A549 (cell line): ENCODE measurements around the gene ZYG11B. TPM values are rescaled to one million over a fixed set of nuclear protein-coding genes. Genes with fewer than 3 reads are reported as not detected.
"Not testable (repeated sequence)": the region's sequence is repeated elsewhere in the genome, so short reads cannot be mapped to it uniquely, and the experiment has no call there.

Source experiments
- ATAC-seq, 2 experiments: fragments of 200-7000 bp in 1 of 2; fragments of >200 bp in 1 of 2; cut with Nextera tagmentation in 1 of 2; cut with Tn5 transposase in 1 of 2; 3 replicates each; pipeline versions ENCODE4 v1.8.0 to v1.9.1; 2018 to 2020; ENCODE audit warnings: mild to moderate bottlenecking in 1 of 2, moderate library complexity in 1 of 2
- CTCF ChIA-PET: fragments of 300-600 bp; sonication (Branson Sonifier 250); formaldehyde crosslinking; extraction: SDS; loops from one replicate; lab custom pipeline; 2021; ENCODE audit warnings: antibody characterized with exemption, inconsistent platforms; lab: Yijun Ruan, JAX
- POLR2A ChIA-PET: fragments of 350-600 bp; formaldehyde crosslinking; extraction: SDS; loops from one replicate; lab custom pipeline; 2021; ENCODE audit warnings: antibody characterized with exemption, inconsistent platforms; lab: Yijun Ruan, JAX
- DNase-seq, 2 experiments: peaks; one replicate each; pipeline versions ENCODE4 v3.0.0 to v3.0.0-alpha.2; 2011 to 2016; ENCODE audit warnings: low read depth in 1 of 2, low spot score in 1 of 2
- FAIRE-seq: peaks from 2 replicates; lab custom pipeline; 2011; peaks lifted over from hg19 to GRCh38; lab: Jason Lieb, UNC
- H3K27ac ChIP-seq, 2 experiments: fragments of >200 bp; sonication (Bioruptor Twin); formaldehyde crosslinking; 3 replicates each; pipeline ENCODE4 v1.5.1; 2016 to 2017
- H3K4me1 ChIP-seq: fragments of >200 bp; sonication (Bioruptor Twin); formaldehyde crosslinking; 3 replicates; pipeline ENCODE4 v1.6.1; 2016
- H3K4me2 ChIP-seq: fragments of >200 bp; sonication (Bioruptor Twin); formaldehyde crosslinking; 3 replicates; pipeline ENCODE4 v1.6.1; 2016
- H3K4me3 ChIP-seq: fragments of >200 bp; sonication (Bioruptor Twin); formaldehyde crosslinking; 3 replicates; pipeline ENCODE4 v1.5.1; 2016
- H3K9me3 ChIP-seq: fragments of >200 bp; sonication (Bioruptor Twin); formaldehyde crosslinking; 3 replicates; pipeline ENCODE4 v1.6.1; 2016
- CBX8 ChIP-seq: fragments of 200-600 bp; sonication (generic); IDR thresholded peaks from 2 replicates; pipeline ENCODE4 v1.6.1; 2016
- CHD2 ChIP-seq: fragments of 150-350 bp; IDR thresholded peaks from 2 replicates; pipeline ENCODE4 v1.6.1; 2014; ENCODE audit warnings: low read length; ENCODE audit not compliant: partially characterized antibody
- CHD4 ChIP-seq: fragments of 200-600 bp; sonication (generic); IDR thresholded peaks from 2 replicates; pipeline ENCODE4 v1.6.1; 2016; ENCODE audit warnings: antibody characterized with exemption, mild to moderate bottlenecking, borderline replicate concordance
- EP300 ChIP-seq, 2 experiments: fragments of >200 bp; sonication (Bioruptor Twin); formaldehyde crosslinking; IDR thresholded peaks; 2 replicates in 1 of 2; 3 replicates in 1 of 2; pipeline ENCODE4 v1.6.1; 2016 to 2017
- FOSL2 ChIP-seq, 2 experiments: fragments of 450-650 bp in 1 of 2; fragments of >200 bp in 1 of 2; sonication (Bioruptor Twin) in 1 of 2; formaldehyde crosslinking; IDR thresholded peaks; 2 replicates each; pipeline versions ENCODE4 v1.5.0 to v1.6.1; 2016 to 2020; ENCODE audit warnings: mild to moderate bottlenecking in 1 of 2, moderate library complexity in 1 of 2
- GATA3 ChIP-seq: IDR thresholded peaks from 2 replicates; pipeline ENCODE4 v1.6.1; 2012; ENCODE audit warnings: borderline replicate concordance
- HOXB5 ChIP-seq: fragments of 250-450 bp; sonication (Bioruptor Pico); IDR thresholded peaks from 2 replicates; pipeline ENCODE4 v1.5.0; 2020; ENCODE audit warnings: mild to moderate bottlenecking, moderate library complexity
- MAZ ChIP-seq: fragments of 150-350 bp; IDR thresholded peaks from 2 replicates; pipeline ENCODE4 v1.6.1; 2014; ENCODE audit warnings: antibody characterized with exemption, low read depth, low read length, borderline replicate concordance
- NFE2L2 ChIP-seq: fragments of 150-350 bp; conservative IDR thresholded peaks from 2 replicates; pipeline ENCODE4 v1.6.1; 2014; ENCODE audit warnings: low read length
- NR3C1 ChIP-seq: fragments of >200 bp; sonication (Bioruptor Twin); formaldehyde crosslinking; IDR thresholded peaks from 3 replicates; pipeline ENCODE4 v1.6.1; 2017
- RARB ChIP-seq: fragments of 250-450 bp; sonication (Bioruptor Pico); IDR thresholded peaks from 2 replicates; pipeline ENCODE4 v1.8.0; 2021; ENCODE audit warnings: mild to moderate bottlenecking, moderate library complexity
- RFX5 ChIP-seq: fragments of 450-650 bp; IDR thresholded peaks from 2 replicates; pipeline ENCODE4 v1.7.1; 2014; ENCODE audit warnings: antibody characterized with exemption, mild to moderate bottlenecking, moderate library complexity
- WGBS: methylation state at CpG from one replicate; pipeline ENCODE4 v1.1.6; 2017; ENCODE audit errors: missing lambda C conversion rate; 5-methylcytosine and 5-hydroxymethylcytosine counted together
- polyA plus RNA-seq, 4 experiments: library from polyadenylated mRNA; depleted of rRNA in 3 of 4; stranded (reverse); fragments of >200 nt; fragmentation: RNase III in 1 of 4; extraction: RNeasy Plus Mini Kit Qiagen cat#74134 plus additional on column Dnase treatment in 1 of 4; gene quantifications; 2 replicates in 3 of 4; 3 replicates in 1 of 4; pipeline ENCODE4 v1.2.3, GENCODE V29; 2011 to 2017
- TF ChIP-seq, protein P1 (sequence below): fragments of >200 bp; sonication (Bioruptor Twin); formaldehyde crosslinking; IDR thresholded peaks from 3 replicates; pipeline ENCODE4 v1.5.1; 2016
- TF ChIP-seq, protein P2 (sequence below): fragments of 450-650 bp; IDR thresholded peaks from 2 replicates; pipeline ENCODE4 v1.6.1; 2014; ENCODE audit warnings: antibody characterized with exemption
- TF ChIP-seq, protein P3 (sequence below): fragments of 250-450 bp; sonication (Bioruptor Pico); IDR thresholded peaks from 2 replicates; pipeline ENCODE4 v1.5.0; 2020; ENCODE audit warnings: low read depth, mild to moderate bottlenecking, moderate library complexity
- TF ChIP-seq, protein P4 (sequence below): IDR thresholded peaks from 2 replicates; pipeline ENCODE4 v1.6.1; 2012
- TF ChIP-seq, protein P5 (sequence below): fragments of 200-600 bp; sonication (generic); IDR thresholded peaks from 2 replicates; pipeline ENCODE4 v1.6.1; 2016; ENCODE audit warnings: antibody characterized with exemption, mild to moderate bottlenecking, moderate library complexity

The ZYG11B gene
- polyA plus RNA-seq, 2 of the 4 experiments (the other 2 are of a cell fraction) = 5.8 to 14.1 TPM

DNA sequence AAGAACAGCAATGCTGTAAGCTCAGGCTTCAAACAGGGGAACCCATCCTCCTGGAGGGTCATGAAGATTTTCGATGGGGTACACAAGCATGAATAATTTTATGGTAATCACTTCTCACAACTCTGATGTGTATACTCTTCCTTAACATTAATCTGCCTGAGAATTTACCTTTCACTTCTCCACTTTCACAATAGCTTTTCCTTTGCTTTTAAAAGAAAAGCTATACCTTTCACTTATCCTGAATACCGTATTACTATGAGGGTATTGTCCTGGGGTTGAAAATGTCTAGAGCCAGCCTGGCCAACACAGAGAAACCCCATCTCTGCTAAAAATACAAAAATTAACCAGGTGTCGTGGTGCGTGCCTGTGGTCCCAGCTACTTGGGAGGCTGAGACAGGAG lies 12.7 kb upstream of the ZYG11B start:
- POLR2A ChIA-PET = no interaction called here

DNA sequence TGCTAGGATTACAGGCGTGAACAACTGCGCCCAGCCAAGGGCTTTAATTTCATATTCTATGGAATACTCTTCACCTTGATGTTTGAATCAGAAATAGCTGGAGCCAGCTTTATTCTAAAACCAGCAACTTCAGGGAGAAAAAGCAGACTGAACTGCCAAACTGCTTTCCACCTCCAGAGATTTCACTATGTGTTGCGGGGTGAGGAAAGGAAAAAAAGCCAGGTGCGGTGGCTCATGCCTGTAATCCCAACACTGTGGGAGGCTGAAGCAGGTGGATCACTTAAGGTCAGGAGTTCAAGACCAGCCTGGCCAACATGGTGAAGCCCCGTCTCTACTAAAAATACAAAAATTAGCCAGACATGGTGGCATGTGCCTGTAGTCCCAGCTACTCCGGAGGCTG lies 11.0 kb upstream of the ZYG11B start:
- H3K4me2 ChIP-seq, FAIRE-seq, ATAC-seq, H3K9me3 ChIP-seq, H3K4me1 ChIP-seq, DNase-seq, H3K27ac ChIP-seq, POLR2A ChIA-PET, H3K4me3 ChIP-seq: not testable (repeated sequence)
- CTCF ChIA-PET = interaction anchor here (0.8 to 1.6 kb wide), 3 partner anchors 9 to 14 kb away, joined by 3 to 5 read pairs (median 3); no protein-coding TSS in a partner anchor
- WGBS = 86% methylated on average over 6 of the region's 6 CpGs

More for the DNA sequence above, 12.7 kb upstream of the ZYG11B start:
- peaks cover 7% of the 10 kb centered on the region for H3K4me1 ChIP-seq
- 87% methylated on average over 4 of the region's 4 CpGs for WGBS
- ATAC-seq = no peak
- FAIRE-seq = no peak
- no peaks in the 10 kb centered on the region for H3K9me3 ChIP-seq
- no peak overlapping the region for H3K27ac ChIP-seq
- CTCF ChIA-PET = interaction anchor here (1.5 kb wide), 1 partner anchor 9 kb away, joined by 4 read pairs; no protein-coding TSS in a partner anchor
- DNase-seq = no peak
- TF ChIP-seq CHD4 (no peak), NFE2L2 (no peak), RFX5 (no peak), EP300 (IDR thresholded peaks at IDR 0.05) (no peak), GATA3 (no peak), HOXB5 (CRISPR knock-in tag) (no peak), NR3C1 (no peak), RARB (no peak), CBX8 (no peak), FOSL2 (IDR thresholded peaks at IDR 0.05) (no peak), FOSL2 (CRISPR knock-in tag; IDR thresholded peaks at IDR 0.05) (no peak), CHD2 (no peak), MAZ (no peak)
- TF ChIP-seq, protein P1, sequence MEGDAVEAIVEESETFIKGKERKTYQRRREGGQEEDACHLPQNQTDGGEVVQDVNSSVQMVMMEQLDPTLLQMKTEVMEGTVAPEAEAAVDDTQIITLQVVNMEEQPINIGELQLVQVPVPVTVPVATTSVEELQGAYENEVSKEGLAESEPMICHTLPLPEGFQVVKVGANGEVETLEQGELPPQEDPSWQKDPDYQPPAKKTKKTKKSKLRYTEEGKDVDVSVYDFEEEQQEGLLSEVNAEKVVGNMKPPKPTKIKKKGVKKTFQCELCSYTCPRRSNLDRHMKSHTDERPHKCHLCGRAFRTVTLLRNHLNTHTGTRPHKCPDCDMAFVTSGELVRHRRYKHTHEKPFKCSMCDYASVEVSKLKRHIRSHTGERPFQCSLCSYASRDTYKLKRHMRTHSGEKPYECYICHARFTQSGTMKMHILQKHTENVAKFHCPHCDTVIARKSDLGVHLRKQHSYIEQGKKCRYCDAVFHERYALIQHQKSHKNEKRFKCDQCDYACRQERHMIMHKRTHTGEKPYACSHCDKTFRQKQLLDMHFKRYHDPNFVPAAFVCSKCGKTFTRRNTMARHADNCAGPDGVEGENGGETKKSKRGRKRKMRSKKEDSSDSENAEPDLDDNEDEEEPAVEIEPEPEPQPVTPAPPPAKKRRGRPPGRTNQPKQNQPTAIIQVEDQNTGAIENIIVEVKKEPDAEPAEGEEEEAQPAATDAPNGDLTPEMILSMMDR = no peak
- TF ChIP-seq, protein P2, sequence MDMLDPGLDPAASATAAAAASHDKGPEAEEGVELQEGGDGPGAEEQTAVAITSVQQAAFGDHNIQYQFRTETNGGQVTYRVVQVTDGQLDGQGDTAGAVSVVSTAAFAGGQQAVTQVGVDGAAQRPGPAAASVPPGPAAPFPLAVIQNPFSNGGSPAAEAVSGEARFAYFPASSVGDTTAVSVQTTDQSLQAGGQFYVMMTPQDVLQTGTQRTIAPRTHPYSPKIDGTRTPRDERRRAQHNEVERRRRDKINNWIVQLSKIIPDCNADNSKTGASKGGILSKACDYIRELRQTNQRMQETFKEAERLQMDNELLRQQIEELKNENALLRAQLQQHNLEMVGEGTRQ = no peak
- TF ChIP-seq, protein P3, sequence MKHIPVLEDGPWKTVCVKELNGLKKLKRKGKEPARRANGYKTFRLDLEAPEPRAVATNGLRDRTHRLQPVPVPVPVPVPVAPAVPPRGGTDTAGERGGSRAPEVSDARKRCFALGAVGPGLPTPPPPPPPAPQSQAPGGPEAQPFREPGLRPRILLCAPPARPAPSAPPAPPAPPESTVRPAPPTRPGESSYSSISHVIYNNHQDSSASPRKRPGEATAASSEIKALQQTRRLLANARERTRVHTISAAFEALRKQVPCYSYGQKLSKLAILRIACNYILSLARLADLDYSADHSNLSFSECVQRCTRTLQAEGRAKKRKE (CRISPR knock-in tag) = no peak
- TF ChIP-seq, protein P4, sequence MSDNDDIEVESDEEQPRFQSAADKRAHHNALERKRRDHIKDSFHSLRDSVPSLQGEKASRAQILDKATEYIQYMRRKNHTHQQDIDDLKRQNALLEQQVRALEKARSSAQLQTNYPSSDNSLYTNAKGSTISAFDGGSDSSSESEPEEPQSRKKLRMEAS = no peak
- TF ChIP-seq, protein P5, sequence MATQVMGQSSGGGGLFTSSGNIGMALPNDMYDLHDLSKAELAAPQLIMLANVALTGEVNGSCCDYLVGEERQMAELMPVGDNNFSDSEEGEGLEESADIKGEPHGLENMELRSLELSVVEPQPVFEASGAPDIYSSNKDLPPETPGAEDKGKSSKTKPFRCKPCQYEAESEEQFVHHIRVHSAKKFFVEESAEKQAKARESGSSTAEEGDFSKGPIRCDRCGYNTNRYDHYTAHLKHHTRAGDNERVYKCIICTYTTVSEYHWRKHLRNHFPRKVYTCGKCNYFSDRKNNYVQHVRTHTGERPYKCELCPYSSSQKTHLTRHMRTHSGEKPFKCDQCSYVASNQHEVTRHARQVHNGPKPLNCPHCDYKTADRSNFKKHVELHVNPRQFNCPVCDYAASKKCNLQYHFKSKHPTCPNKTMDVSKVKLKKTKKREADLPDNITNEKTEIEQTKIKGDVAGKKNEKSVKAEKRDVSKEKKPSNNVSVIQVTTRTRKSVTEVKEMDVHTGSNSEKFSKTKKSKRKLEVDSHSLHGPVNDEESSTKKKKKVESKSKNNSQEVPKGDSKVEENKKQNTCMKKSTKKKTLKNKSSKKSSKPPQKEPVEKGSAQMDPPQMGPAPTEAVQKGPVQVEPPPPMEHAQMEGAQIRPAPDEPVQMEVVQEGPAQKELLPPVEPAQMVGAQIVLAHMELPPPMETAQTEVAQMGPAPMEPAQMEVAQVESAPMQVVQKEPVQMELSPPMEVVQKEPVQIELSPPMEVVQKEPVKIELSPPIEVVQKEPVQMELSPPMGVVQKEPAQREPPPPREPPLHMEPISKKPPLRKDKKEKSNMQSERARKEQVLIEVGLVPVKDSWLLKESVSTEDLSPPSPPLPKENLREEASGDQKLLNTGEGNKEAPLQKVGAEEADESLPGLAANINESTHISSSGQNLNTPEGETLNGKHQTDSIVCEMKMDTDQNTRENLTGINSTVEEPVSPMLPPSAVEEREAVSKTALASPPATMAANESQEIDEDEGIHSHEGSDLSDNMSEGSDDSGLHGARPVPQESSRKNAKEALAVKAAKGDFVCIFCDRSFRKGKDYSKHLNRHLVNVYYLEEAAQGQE = no peak
- H3K4me3 ChIP-seq = no peak overlapping the region
- H3K4me2 ChIP-seq = no peak overlapping the region
